ENCODE measurements around the gene SGSH.

The SGSH gene

DNA sequence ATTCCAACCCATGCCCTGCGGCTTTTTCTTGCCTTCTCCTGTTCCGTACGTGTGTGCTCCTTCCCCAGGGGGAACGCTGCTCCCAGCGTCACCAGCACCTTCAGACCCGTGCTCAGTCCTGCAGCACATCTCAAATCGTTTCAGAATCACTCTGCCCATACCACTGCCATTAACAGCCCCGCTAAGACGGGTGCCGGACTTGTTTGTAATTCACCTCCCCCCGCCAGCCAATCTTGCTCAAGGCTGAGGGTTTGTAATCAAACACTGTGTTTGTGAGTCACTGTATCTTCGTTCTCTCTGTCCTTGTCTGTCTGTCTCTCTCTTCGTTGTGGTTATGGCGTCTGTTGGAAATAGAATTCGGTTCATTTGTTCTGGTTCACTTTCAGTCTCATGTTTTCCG lies 33.0 kb downstream of the SGSH start:
- H3K27ac ChIP-seq (ENCODE audit: low read length) = no peak overlapping the region
- no peak overlapping the region for H3K9ac ChIP-seq (ENCODE audit: low read length)
- no peak overlapping the region for H3K4me3 ChIP-seq (ENCODE audit: low read length)
- H3K27me3 ChIP-seq (ENCODE audit: control insufficient read depth, insufficient read depth, low read length) = no peaks in the 10 kb centered on the region
- no peaks in the 10 kb centered on the region for H3K9me3 ChIP-seq (ENCODE audit: control insufficient read depth, low read depth, low read length)
- no peaks in the 10 kb centered on the region for H3K4me1 ChIP-seq (ENCODE audit: control insufficient read depth, low read depth, low read length)
- H3K36me3 ChIP-seq (ENCODE audit: control insufficient read depth, low read depth, low read length) = no peaks in the 10 kb centered on the region

DNA sequence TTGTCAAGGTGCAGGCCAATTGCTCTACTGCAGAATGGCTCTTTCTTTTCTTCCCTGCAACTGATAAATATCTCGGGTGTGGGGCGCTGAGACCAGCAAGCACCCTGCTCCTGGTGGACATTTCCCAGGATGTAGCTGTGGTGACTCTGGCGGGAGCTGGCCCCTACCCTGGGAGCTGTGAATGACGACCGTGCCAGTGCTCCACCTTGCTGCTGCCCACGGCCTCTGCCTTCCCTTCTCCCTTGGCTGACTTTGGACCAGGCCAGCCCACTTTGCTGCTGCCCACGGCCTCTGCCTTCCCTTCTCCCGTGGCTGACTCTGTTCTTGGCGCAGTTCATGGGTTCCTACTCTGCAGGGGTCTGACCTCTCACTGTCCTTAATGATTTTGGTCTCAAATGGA lies 34.2 kb downstream of the SGSH start:
- H3K9ac ChIP-seq (ENCODE audit: low read length) = no peak overlapping the region
- H3K9me3 ChIP-seq (ENCODE audit: control insufficient read depth, low read depth, low read length) = no peaks in the 10 kb centered on the region
- no peak overlapping the region for H3K27ac ChIP-seq (ENCODE audit: low read length)
- no peaks in the 10 kb centered on the region for H3K27me3 ChIP-seq (ENCODE audit: control insufficient read depth, insufficient read depth, low read length)
- H3K4me3 ChIP-seq (ENCODE audit: low read length) = no peak overlapping the region
- H3K36me3 ChIP-seq (ENCODE audit: control insufficient read depth, low read depth, low read length) = no peaks in the 10 kb centered on the region
- H3K4me1 ChIP-seq (ENCODE audit: control insufficient read depth, low read depth, low read length) = no peaks in the 10 kb centered on the region

DNA sequence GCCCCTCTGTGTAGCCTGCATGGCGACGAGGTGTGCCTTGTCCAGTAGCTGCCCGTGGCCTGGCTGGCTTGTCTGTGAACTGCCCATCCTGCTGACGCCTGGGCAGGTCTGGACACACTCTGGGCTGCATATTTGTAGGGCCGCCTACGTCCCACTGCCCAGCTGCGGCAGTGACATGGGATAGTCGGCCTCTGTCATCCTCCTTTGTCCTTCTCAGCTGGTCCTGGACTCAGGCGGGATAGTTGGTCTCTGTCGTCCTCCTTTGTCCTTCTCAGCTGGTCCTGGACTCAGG lies 35.8 kb downstream of the SGSH start:
- Histone ChIP-seq H3K36me3 (ENCODE audit: control insufficient read depth, low read depth, low read length) (no peaks in the 10 kb centered on the region), H3K27me3 (ENCODE audit: control insufficient read depth, insufficient read depth, low read length) (no peaks in the 10 kb centered on the region), H3K9ac (ENCODE audit: low read length) (no peak overlapping the region), H3K9me3 (ENCODE audit: control insufficient read depth, low read depth, low read length) (no peaks in the 10 kb centered on the region), H3K4me1 (ENCODE audit: control insufficient read depth, low read depth, low read length) (no peaks in the 10 kb centered on the region), H3K27ac (ENCODE audit: low read length) (no peak overlapping the region), H3K4me3 (ENCODE audit: low read length) (no peak overlapping the region)

DNA sequence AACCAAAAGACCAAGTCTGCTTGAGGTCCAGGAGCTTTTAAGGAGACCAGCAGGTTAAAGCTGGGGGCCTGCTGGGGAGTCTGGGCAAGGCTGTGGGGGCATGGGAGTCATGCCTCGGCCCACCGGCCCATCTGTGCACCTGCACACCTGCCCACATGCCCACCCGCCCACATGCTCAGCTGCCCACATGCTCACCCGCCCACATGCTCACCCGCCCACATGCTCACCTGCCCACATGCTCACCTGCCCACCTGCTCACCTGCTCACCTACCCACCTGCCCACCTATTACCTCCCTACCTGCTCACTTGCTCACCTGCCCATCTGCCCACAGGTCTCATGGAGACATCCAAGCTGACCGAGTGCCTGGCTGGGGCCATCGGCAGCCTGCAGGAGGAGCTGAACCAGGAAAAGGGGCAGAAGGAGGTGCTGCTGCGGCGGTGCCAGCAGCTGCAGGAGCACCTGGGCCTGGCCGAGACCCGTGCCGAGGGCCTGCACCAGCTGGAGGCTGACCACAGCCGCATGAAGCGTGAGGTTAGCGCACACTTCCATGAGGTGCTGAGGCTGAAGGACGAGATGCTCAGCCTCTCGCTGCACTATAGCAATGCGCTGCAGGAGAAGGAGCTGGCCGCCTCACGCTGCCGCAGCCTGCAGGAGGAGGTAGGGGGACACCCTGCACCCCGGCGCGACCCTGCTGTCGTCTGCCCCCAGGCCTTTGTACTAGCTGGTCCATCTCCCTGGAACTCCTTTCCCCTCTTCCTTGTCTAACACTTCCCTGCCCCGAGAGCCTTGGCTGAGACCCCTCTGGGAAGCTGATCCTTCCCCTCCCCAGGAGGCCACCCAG lies 36.3 kb downstream of the SGSH start:
- no peak overlapping the region for H3K9ac ChIP-seq (ENCODE audit: low read length)
- H3K9me3 ChIP-seq (ENCODE audit: control insufficient read depth, low read depth, low read length) = no peaks in the 10 kb centered on the region
- H3K27me3 ChIP-seq (ENCODE audit: control insufficient read depth, insufficient read depth, low read length) = no peaks in the 10 kb centered on the region
- no peaks in the 10 kb centered on the region for H3K36me3 ChIP-seq (ENCODE audit: control insufficient read depth, low read depth, low read length)
- H3K4me1 ChIP-seq (ENCODE audit: control insufficient read depth, low read depth, low read length) = no peaks in the 10 kb centered on the region
- no peak overlapping the region for H3K27ac ChIP-seq (ENCODE audit: low read length)
- H3K4me3 ChIP-seq (ENCODE audit: low read length) = no peak overlapping the region

DNA sequence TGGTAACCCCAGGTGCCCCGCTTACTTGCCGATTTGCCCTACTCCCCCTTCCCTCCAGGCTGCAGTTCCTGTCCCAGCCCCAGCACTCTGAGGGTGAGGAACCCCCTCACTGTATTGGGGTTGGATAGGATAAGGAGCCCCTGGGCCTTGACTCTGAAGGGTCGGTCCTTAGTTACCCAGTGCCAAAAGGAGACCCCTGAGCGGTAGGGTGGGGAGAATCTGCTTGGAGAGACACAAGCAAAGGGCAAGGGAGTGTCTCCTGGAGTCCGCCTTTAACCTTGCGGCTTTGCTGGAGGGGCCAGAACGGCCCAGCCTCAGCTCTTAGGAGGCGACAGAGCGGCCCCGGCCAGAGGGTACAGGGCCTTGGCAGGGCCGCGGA lies 37.3 kb downstream of the SGSH start:
- H3K4me3 ChIP-seq (ENCODE audit: low read length) = no peak overlapping the region
- no peak overlapping the region for H3K9ac ChIP-seq (ENCODE audit: low read length)
- no peaks in the 10 kb centered on the region for H3K9me3 ChIP-seq (ENCODE audit: control insufficient read depth, low read depth, low read length)

DNA sequence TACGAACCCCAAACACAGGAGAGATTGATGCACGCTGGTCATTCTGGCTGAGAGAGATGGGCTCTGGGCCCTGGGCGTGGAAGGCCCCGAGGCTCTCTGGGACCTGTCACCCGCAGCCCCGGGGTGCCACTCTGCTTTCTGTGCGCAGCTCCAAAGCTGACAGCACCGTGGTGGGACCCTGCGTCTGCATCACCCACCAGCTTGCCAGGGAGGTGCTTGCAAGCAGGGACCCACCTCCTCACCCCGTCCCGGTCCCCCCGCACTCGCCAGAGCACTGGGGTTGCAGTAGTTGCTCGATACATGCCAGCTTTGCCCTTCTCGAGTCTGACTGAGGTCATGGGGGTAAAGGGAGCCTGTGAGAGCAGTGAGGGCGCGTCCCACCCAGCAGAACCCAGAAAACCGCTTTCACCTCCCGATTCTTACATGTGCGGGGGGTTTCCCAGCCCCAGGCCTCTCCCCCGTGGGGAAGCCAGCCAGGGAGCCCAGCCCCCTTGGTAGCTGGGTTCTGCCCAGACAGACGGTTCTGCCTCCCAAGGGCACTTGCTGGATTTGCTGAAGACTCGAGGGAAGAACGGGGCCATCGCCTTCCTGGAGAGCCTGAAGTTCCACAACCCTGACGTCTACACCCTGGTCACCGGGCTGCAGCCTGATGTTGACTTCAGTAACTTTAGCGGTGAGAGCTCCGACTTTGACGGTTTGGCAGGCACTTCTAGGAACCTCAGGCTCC lies 37.9 kb downstream of the SGSH start:
- Histone ChIP-seq H3K9ac (ENCODE audit: low read length) (no peak overlapping the region), H3K36me3 (ENCODE audit: control insufficient read depth, low read depth, low read length) (no peaks in the 10 kb centered on the region), H3K9me3 (ENCODE audit: control insufficient read depth, low read depth, low read length) (no peaks in the 10 kb centered on the region), H3K27ac (ENCODE audit: low read length) (no peak overlapping the region), H3K27me3 (ENCODE audit: control insufficient read depth, insufficient read depth, low read length) (no peaks in the 10 kb centered on the region), H3K4me1 (ENCODE audit: control insufficient read depth, low read depth, low read length) (no peaks in the 10 kb centered on the region), H3K4me3 (ENCODE audit: low read length) (no peak overlapping the region)

More for the DNA sequence above, 37.3 kb downstream of the SGSH start:
- H3K27me3 ChIP-seq (ENCODE audit: control insufficient read depth, insufficient read depth, low read length) = no peaks in the 10 kb centered on the region
- no peaks in the 10 kb centered on the region for H3K4me1 ChIP-seq (ENCODE audit: control insufficient read depth, low read depth, low read length)
- no peaks in the 10 kb centered on the region for H3K36me3 ChIP-seq (ENCODE audit: control insufficient read depth, low read depth, low read length)
- no peak overlapping the region for H3K27ac ChIP-seq (ENCODE audit: low read length)

DNA sequence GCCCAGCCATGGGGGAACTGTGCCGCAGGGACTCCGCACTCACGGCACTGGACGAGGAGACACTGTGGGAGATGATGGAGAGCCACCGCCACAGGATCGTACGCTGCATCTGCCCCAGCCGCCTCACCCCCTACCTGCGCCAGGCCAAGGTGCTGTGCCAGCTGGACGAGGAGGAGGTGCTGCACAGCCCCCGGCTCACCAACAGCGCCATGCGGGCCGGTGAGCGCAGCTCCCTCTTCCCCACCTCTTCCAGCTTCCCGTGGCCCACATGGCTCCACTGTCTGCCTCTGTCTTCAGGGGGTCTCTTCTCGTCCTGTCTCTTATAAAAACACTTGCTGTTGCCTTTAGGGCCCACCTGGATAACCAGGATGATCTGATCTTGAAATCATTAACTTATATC lies 38.7 kb downstream of the SGSH start:
- H3K27ac ChIP-seq (ENCODE audit: low read length) = no peak overlapping the region
- no peaks in the 10 kb centered on the region for H3K36me3 ChIP-seq (ENCODE audit: control insufficient read depth, low read depth, low read length)
- H3K9ac ChIP-seq (ENCODE audit: low read length) = no peak overlapping the region
- no peaks in the 10 kb centered on the region for H3K9me3 ChIP-seq (ENCODE audit: control insufficient read depth, low read depth, low read length)
- no peaks in the 10 kb centered on the region for H3K27me3 ChIP-seq (ENCODE audit: control insufficient read depth, insufficient read depth, low read length)
- H3K4me3 ChIP-seq (ENCODE audit: low read length) = no peak overlapping the region
- no peaks in the 10 kb centered on the region for H3K4me1 ChIP-seq (ENCODE audit: control insufficient read depth, low read depth, low read length)

DNA sequence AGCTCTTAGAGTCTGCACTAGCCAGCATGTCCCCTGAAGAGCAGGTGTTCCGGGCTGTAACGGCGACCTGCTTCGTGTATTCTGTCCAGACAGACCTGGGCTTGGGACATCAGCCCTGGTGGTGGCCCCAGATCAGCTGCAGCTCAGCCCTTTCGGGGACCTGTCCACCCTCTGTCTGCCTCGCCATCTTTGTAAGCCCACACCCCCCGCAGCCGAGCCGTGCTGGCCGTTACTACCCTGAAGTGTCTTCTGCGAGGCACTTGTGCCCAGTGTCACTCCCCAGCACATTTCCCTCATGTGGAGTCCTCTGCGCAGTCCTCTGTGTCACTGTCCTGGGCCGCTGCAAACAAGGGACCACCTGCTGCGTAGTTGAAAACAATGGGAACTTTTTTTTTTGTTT lies 39.9 kb downstream of the SGSH start:
- Histone ChIP-seq H3K9me3 (ENCODE audit: control insufficient read depth, low read depth, low read length) (no peaks in the 10 kb centered on the region), H3K4me1 (ENCODE audit: control insufficient read depth, low read depth, low read length) (no peaks in the 10 kb centered on the region), H3K27ac (ENCODE audit: low read length) (no peak overlapping the region), H3K36me3 (ENCODE audit: control insufficient read depth, low read depth, low read length) (no peaks in the 10 kb centered on the region), H3K27me3 (ENCODE audit: control insufficient read depth, insufficient read depth, low read length) (no peaks in the 10 kb centered on the region), H3K4me3 (ENCODE audit: low read length) (no peak overlapping the region), H3K9ac (ENCODE audit: low read length) (no peak overlapping the region)

DNA sequence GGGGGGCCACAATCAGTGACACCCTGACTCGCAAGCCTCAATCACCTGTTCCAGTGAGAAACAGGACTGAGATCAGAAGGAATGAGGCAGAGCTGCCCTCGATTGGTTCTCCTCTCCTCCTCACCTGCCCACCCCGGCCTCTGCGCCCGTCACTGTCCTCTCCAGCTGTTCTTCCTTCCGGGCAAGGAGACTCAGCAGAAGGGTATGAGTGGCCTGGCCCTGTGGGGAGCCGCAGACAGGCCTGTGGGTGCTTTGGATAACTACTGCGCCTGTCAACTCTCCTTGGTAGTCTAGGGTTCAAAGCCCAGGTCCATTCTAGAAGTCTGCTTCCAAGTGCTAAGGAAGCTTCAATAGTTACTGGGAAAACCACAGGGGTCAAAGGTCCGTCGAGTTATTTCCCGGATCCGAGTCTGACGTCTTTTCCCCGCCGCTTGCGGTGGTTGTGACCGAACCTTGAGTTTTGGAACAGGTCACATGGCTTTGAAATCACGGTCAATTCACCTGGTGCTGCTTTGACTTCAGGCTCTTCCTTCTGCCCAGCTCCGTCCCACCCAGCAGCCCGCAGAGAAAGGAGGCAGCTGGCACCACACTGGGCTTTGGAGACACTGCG lies 42.0 kb downstream of the SGSH start:
- Histone ChIP-seq H3K9me3 (ENCODE audit: control insufficient read depth, low read depth, low read length) (no peaks in the 10 kb centered on the region), H3K4me1 (ENCODE audit: control insufficient read depth, low read depth, low read length) (no peaks in the 10 kb centered on the region), H3K9ac (ENCODE audit: low read length) (no peak overlapping the region), H3K27me3 (ENCODE audit: control insufficient read depth, insufficient read depth, low read length) (no peaks in the 10 kb centered on the region), H3K27ac (ENCODE audit: low read length) (no peak overlapping the region), H3K4me3 (ENCODE audit: low read length) (no peak overlapping the region), H3K36me3 (ENCODE audit: control insufficient read depth, low read depth, low read length) (no peaks in the 10 kb centered on the region)

DNA sequence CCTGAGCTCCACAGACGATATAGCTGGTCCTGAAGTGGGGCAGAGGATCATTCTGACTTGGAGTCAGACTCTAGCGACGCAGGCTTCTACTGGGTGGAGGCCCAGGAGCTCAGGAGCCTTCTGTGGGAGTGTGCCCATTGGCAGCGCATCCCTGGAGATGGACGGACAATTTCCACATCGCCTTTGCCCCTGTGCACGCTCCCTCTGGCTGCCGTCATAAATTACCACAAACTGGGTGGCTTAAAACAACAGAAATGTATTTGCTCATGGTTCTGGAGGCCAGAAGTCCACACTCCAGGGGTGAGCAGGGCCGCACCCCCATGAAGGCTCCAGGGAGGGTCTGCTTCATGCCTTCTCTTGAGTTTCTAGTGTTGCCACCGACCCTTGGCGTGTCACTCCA lies 43.4 kb downstream of the SGSH start:
- Histone ChIP-seq H3K27me3 (ENCODE audit: control insufficient read depth, insufficient read depth, low read length) (no peaks in the 10 kb centered on the region), H3K9me3 (ENCODE audit: control insufficient read depth, low read depth, low read length) (no peaks in the 10 kb centered on the region), H3K27ac (ENCODE audit: low read length) (no peak overlapping the region), H3K9ac (ENCODE audit: low read length) (no peak overlapping the region), H3K4me1 (ENCODE audit: control insufficient read depth, low read depth, low read length) (no peaks in the 10 kb centered on the region), H3K36me3 (ENCODE audit: control insufficient read depth, low read depth, low read length) (no peaks in the 10 kb centered on the region), H3K4me3 (ENCODE audit: low read length) (no peak overlapping the region)

DNA sequence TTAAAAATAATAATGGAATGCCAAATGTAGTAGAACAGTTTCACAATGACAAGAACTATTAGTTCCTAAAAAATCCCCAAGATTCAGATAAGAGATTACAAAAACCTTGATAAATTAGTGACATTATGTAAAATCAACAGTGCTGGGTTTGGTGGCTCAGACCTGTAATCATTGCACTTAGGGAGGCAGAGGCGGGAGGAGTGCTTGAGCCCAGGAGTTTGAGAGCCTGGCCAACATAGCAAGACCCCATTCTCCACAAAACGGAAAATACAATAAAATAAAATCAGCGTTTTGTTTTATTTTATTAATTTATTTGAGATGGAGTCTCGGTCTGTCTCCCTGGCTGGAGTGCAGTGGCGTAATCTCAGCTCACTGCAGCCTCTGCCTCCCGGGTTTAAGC lies 46.2 kb downstream of the SGSH start:
- no peaks in the 10 kb centered on the region for H3K36me3 ChIP-seq (ENCODE audit: control insufficient read depth, low read depth, low read length)
- H3K4me1 ChIP-seq (ENCODE audit: control insufficient read depth, low read depth, low read length) = no peaks in the 10 kb centered on the region
- H3K4me3 ChIP-seq (ENCODE audit: low read length) = no peak overlapping the region
- no peaks in the 10 kb centered on the region for H3K27me3 ChIP-seq (ENCODE audit: control insufficient read depth, insufficient read depth, low read length)
- no peaks in the 10 kb centered on the region for H3K9me3 ChIP-seq (ENCODE audit: control insufficient read depth, low read depth, low read length)
- H3K27ac ChIP-seq (ENCODE audit: low read length) = no peak overlapping the region
- no peak overlapping the region for H3K9ac ChIP-seq (ENCODE audit: low read length)

DNA sequence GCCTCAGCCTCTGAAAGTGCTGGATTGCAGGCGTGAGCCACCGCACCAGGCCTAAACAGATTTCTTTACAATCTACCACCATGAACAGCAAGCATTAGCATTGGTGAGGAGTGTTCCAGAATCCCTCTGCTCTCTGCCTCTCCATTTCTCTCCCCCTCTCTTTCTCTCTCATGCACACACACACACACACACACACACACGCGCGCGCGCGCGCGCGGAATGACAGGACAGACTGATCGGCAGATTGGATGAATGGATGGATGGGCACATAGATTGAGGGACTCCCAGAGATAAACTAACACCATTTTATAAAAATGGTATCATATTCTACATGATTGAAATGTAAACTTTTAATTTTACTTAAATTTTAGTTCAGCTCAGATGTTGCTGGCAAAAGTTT lies 47.0 kb downstream of the SGSH start:
- no peak overlapping the region for H3K27ac ChIP-seq (ENCODE audit: low read length)
- H3K9me3 ChIP-seq (ENCODE audit: control insufficient read depth, low read depth, low read length) = no peaks in the 10 kb centered on the region
- no peaks in the 10 kb centered on the region for H3K36me3 ChIP-seq (ENCODE audit: control insufficient read depth, low read depth, low read length)
- H3K27me3 ChIP-seq (ENCODE audit: control insufficient read depth, insufficient read depth, low read length) = no peaks in the 10 kb centered on the region
- H3K4me3 ChIP-seq (ENCODE audit: low read length) = no peak overlapping the region
- no peaks in the 10 kb centered on the region for H3K4me1 ChIP-seq (ENCODE audit: control insufficient read depth, low read depth, low read length)
- no peak overlapping the region for H3K9ac ChIP-seq (ENCODE audit: low read length)

Measured in iPS-18a (cell line).